ENCODE measurements around the gene TMEM50A.
A peak's percentile ranks its signal among the peaks of the same experiment; 100 is the strongest.
"Not testable (repeated sequence)": the region's sequence is repeated elsewhere in the genome, so short reads cannot be mapped to it uniquely, and the experiment has no call there.

TMEM50A gene

DNA sequence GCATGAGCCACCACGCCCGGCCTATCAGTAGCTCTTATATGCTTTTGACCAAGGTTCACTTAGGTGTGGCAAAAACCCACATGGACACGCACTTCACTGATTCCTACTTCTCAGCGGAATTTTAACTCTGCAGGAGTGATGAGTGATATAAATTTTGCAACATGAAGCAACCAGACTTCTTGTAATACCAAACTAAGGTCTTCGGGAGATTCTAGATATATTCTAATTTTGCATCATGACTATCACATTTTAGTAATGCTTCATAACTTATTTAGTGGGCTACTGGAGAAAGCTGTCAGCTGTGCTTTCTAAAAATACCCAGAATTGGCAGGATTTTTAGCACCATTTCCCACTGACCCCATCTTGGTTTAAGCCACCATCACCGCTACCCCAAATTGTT is 54.7 kb downstream of the TMEM50A start:
- ATAC-seq (ENCODE audit: low read depth) (no peak), DNase-seq (ENCODE audit: low spot score) (no peak)
- H3K27ac ChIP-seq (ENCODE audit: poor library complexity, severe bottlenecking), result no peak overlapping the region
- no peaks in the 10 kb centered on the region for H3K36me3 ChIP-seq (ENCODE audit: low read depth)
- TF ChIP-seq, protein P1, sequence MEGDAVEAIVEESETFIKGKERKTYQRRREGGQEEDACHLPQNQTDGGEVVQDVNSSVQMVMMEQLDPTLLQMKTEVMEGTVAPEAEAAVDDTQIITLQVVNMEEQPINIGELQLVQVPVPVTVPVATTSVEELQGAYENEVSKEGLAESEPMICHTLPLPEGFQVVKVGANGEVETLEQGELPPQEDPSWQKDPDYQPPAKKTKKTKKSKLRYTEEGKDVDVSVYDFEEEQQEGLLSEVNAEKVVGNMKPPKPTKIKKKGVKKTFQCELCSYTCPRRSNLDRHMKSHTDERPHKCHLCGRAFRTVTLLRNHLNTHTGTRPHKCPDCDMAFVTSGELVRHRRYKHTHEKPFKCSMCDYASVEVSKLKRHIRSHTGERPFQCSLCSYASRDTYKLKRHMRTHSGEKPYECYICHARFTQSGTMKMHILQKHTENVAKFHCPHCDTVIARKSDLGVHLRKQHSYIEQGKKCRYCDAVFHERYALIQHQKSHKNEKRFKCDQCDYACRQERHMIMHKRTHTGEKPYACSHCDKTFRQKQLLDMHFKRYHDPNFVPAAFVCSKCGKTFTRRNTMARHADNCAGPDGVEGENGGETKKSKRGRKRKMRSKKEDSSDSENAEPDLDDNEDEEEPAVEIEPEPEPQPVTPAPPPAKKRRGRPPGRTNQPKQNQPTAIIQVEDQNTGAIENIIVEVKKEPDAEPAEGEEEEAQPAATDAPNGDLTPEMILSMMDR (IDR thresholded peaks at IDR 0.05; ENCODE audit: poor library complexity, severe bottlenecking), result no peak
- no peak overlapping the region for H3K4me3 ChIP-seq (ENCODE audit: severe bottlenecking)
- no peaks in the 10 kb centered on the region for H3K4me1 ChIP-seq (ENCODE audit: insufficient read depth, poor library complexity, severe bottlenecking)
- H3K27me3 ChIP-seq (ENCODE audit: insufficient read depth, poor library complexity, severe bottlenecking), result no peaks in the 10 kb centered on the region
- no peaks in the 10 kb centered on the region for H3K9me3 ChIP-seq (ENCODE audit: severe bottlenecking)

DNA sequence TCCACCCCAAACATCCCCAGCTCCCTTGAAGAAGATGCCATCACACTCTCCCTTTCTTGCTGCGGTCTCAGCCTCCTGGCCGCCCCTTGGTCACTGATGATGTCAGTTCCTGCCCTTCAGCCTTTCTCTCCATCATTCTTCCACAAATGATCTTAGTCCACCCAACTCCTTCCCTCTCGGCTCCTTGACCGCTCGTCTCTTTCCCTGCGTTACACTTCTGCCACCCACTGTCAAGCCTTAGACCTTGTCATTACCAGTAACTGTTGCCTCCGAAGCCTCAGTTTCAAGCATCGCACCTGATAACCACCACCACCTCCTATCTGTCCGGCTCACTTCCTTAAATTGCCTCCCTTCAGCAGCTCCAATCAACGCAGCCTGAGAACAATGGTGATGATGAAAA is 59.4 kb downstream of the TMEM50A start:
- H3K27ac ChIP-seq (ENCODE audit: poor library complexity, severe bottlenecking); H3K4me3 ChIP-seq (ENCODE audit: severe bottlenecking); H3K27me3 ChIP-seq (ENCODE audit: insufficient read depth, poor library complexity, severe bottlenecking); H3K36me3 ChIP-seq (ENCODE audit: low read depth); H3K9me3 ChIP-seq (ENCODE audit: severe bottlenecking); DNase-seq (ENCODE audit: low spot score); ATAC-seq (ENCODE audit: low read depth); H3K4me1 ChIP-seq (ENCODE audit: insufficient read depth, poor library complexity, severe bottlenecking): not testable (repeated sequence)

DNA sequence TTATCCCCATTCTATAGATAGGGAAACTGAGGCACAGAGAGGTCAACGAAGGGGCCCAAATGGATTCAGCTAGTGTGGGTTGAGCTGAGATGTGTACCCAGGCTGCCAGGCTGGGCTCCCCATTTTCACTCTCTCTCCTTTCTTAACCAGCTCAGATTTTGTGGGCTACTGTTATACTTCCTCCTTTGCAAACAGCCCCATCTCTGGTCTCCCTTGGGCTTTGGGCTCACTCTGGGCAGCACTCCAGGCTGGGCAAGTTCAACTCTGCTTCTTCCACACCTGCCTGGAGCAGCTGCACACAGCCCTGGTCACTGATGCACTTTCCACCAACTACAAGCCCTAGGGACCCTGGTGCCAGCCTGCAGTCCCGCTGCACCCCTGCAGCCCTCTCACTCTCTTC is 59.9 kb downstream of the TMEM50A start:
- H3K4me1 ChIP-seq (ENCODE audit: insufficient read depth, poor library complexity, severe bottlenecking); H3K4me3 ChIP-seq (ENCODE audit: severe bottlenecking); H3K27ac ChIP-seq (ENCODE audit: poor library complexity, severe bottlenecking); DNase-seq (ENCODE audit: low spot score); H3K36me3 ChIP-seq (ENCODE audit: low read depth); H3K9me3 ChIP-seq (ENCODE audit: severe bottlenecking); H3K27me3 ChIP-seq (ENCODE audit: insufficient read depth, poor library complexity, severe bottlenecking); ATAC-seq (ENCODE audit: low read depth): not testable (repeated sequence)

DNA sequence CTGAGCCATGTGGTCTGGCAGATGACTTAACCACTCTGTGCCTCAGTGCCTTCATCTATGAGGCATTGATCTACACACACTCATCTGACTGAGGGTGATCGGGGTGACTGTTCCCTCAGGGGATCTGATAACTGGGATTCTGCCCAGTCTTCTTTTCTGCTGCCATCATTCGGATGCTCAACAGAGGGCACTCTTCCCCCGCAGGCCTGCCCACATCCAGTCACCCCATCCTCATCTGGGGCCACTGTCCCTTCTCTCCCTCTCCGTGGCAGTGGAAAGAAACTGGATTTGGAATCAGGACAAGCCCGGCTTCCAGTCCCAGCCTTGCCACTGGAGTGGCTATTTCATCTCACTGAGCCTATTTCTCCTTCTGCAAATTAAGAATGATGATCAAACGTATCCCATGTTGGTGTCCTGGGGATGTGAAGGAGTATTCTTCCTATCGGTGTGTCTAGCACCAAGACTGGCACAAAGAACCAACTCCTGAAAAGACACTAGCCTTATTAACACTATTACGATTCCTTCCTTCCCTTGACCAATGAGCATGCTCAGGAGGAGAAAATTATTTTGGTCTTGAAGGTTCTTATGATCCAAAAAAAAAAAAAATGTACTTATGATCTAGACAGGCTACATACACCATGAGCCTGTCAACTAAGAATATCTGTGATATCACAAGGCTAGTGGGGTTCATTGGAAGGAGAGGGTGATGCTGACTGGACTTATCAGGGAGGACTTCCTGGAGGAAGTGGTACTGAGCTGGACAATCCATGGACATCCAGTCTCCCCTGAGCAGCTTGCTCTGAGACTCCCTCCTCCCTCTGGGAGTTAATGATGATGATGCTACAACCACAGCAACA is 65.0 kb downstream of the TMEM50A start:
- H3K27me3 ChIP-seq (ENCODE audit: insufficient read depth, poor library complexity, severe bottlenecking); H3K4me1 ChIP-seq (ENCODE audit: insufficient read depth, poor library complexity, severe bottlenecking); H3K4me3 ChIP-seq (ENCODE audit: severe bottlenecking); DNase-seq (ENCODE audit: low spot score); H3K36me3 ChIP-seq (ENCODE audit: low read depth); H3K9me3 ChIP-seq (ENCODE audit: severe bottlenecking); H3K27ac ChIP-seq (ENCODE audit: poor library complexity, severe bottlenecking): not testable (repeated sequence)
- TF ChIP-seq, protein P1 (IDR thresholded peaks at IDR 0.05; ENCODE audit: poor library complexity, severe bottlenecking), result peak; percentile 48
- ATAC-seq (ENCODE audit: low read depth), result peak; percentile 69

DNA sequence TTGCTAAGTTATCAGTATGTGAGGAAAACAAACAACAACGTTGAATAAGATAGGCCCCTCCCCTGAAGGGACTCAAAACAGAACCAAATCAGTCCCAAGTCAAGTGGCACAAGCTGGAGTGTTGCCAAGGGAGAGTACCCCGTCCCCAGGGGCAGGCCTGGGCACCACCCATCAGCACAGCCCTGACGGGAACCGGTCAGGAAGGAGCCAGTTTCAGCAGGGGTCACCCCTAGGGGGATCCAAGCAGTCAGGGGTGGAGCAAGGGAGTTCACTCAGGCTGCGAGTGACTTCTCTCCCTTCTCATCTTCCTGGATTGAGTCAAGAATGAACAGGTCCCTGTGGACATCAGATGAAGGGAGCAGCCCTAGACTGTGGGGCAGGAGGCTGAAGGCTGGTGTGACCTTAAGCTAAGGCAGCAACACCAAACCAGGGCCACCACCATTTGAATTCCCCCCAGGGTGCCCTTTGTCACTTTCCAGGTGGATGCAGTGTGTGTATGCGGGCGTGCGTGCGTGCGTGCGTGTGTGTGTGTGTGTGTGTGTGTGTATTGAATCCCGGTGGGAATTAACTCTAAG is 67.7 kb downstream of the TMEM50A start:
- not testable (repeated sequence) for H3K4me1 ChIP-seq (ENCODE audit: insufficient read depth, poor library complexity, severe bottlenecking); DNase-seq (ENCODE audit: low spot score); H3K27me3 ChIP-seq (ENCODE audit: insufficient read depth, poor library complexity, severe bottlenecking); H3K4me3 ChIP-seq (ENCODE audit: severe bottlenecking); H3K9me3 ChIP-seq (ENCODE audit: severe bottlenecking); H3K27ac ChIP-seq (ENCODE audit: poor library complexity, severe bottlenecking); H3K36me3 ChIP-seq (ENCODE audit: low read depth); ATAC-seq (ENCODE audit: low read depth)

DNA sequence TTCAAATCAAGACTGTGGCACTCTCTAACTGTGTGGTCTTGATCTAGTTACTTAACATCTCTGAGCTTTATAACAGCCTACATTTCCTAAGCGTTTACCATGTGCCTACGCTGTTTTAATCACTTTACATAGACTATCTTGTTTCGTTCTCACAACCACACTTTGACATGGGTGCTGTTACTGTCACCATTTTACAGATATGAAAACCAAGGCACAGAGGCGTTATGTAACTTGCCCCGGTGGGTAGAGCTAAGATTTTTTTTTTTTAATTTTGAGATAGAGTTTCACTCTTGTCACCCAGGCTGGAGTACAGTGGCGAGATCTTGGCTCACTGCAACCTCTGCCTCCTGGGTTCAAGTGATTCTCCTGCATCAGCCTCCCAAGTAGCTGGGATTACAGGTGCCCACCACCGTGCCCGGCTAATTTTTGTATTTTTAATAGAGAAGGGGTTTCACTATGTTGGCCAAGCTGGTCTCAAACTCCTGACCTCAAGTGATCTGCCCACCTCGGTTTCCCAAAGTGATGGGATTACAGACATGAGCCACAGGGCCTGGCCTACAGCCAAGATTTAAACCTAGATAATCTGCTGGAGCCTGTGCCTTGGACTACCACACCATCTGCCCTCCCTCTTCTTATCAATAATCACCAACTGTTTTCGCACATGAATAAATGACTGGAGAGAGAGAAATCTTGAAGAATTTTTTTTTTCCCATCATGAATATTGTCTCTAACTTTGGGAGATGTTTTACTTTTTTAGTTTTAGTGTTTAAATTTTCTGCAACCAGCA is 71.7 kb downstream of the TMEM50A start:
- DNase-seq (ENCODE audit: low spot score); H3K27ac ChIP-seq (ENCODE audit: poor library complexity, severe bottlenecking); H3K27me3 ChIP-seq (ENCODE audit: insufficient read depth, poor library complexity, severe bottlenecking); ATAC-seq (ENCODE audit: low read depth); H3K36me3 ChIP-seq (ENCODE audit: low read depth); H3K9me3 ChIP-seq (ENCODE audit: severe bottlenecking); H3K4me1 ChIP-seq (ENCODE audit: insufficient read depth, poor library complexity, severe bottlenecking); H3K4me3 ChIP-seq (ENCODE audit: severe bottlenecking): not testable (repeated sequence)

All from RWPE2 (cell line).